SJCRH30 (cell line): ENCODE results near the gene SPR. TPM values are rescaled to one million over a fixed set of nuclear protein-coding genes. Genes with fewer than 3 reads are reported as not detected.
"Not testable (repeated sequence)": the region's sequence is repeated elsewhere in the genome, so short reads cannot be mapped to it uniquely, and the experiment has no call there.

Experiments used
- DNase-seq, 2 experiments: peaks; one replicate each; pipeline ENCODE4 v3.0.0-alpha.2; 2015 to 2020
- H3K27ac ChIP-seq: fragments of 250-450 bp; sonication (Bioruptor Pico); 2 replicates; pipeline ENCODE4 v1.5.1; 2020; ENCODE audit warnings: mild to moderate bottlenecking, moderate library complexity
- H3K27me3 ChIP-seq: fragments of 250-450 bp; sonication (Bioruptor Pico); 2 replicates; pipeline ENCODE4 v1.5.1; 2020; ENCODE audit warnings: mild to moderate bottlenecking, moderate library complexity
- H3K36me3 ChIP-seq: fragments of 250-450 bp; sonication (Bioruptor Pico); 2 replicates; pipeline ENCODE4 v1.5.1; 2020; ENCODE audit warnings: mild to moderate bottlenecking, moderate library complexity
- H3K4me1 ChIP-seq: fragments of 250-450 bp; sonication (Bioruptor Pico); 2 replicates; pipeline ENCODE4 v1.5.1; 2020; ENCODE audit warnings: mild to moderate bottlenecking, moderate library complexity
- H3K4me3 ChIP-seq: fragments of 250-450 bp; sonication (Bioruptor Pico); 2 replicates; pipeline ENCODE4 v1.5.1; 2020; ENCODE audit warnings: mild to moderate bottlenecking, moderate library complexity
- H3K9me3 ChIP-seq: fragments of 250-450 bp; sonication (Bioruptor Pico); replicated peaks from 2 replicates; pipeline ENCODE4 v1.5.1; 2020; ENCODE audit warnings: mild to moderate bottlenecking, moderate library complexity
- total RNA-seq: library from RNA; depleted of rRNA; stranded (reverse); fragments of >200 nt; shearing (Covaris generic); gene quantifications from 2 replicates; pipeline ENCODE4 v1.2.3, GENCODE V29; 2014

Gene SPR
- total RNA-seq, 1 experiment from 2014 or later = 34.3 TPM

DNA sequence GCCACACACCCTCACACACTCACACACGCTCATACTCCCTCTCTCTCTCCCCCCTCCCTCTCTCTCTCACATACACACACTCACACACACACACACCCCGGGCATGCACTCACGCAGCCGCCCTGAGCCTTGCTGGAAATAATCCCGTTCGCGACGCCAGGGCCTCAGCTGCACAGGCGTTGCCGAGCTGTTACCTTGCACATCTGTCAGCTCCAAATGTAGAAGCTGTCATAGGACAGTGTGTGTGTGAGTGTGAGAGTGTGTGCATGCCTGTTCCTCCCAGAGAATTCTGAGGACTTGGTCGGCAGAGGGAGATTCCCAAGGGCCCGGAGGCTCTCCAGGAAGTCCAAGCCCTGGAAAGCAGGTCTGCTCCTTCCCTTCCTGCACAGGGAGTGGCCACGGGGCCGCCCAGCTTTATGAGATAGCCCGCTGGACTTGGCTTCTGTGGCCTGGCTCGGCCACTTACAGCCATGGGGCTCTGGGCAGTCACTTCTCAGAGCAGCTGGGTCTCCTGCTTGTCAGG is 8.6 kb downstream of the SPR start:
- H3K4me1 ChIP-seq = peaks cover 14% of the 10 kb centered on the region; the same call in 1 of the 2 replicates
- H3K27ac ChIP-seq = no peak overlapping the region
- no peaks in the 10 kb centered on the region for H3K9me3 ChIP-seq
- peak; percentile 61 to 66 for DNase-seq
- H3K36me3 ChIP-seq = peaks cover 3% of the 10 kb centered on the region; the same call in 1 of the 2 replicates
- H3K4me3 ChIP-seq = peak overlapping the region; percentile 41
- peaks cover 9% of the 10 kb centered on the region; the same call in 1 of the 2 replicates for H3K27me3 ChIP-seq

DNA sequence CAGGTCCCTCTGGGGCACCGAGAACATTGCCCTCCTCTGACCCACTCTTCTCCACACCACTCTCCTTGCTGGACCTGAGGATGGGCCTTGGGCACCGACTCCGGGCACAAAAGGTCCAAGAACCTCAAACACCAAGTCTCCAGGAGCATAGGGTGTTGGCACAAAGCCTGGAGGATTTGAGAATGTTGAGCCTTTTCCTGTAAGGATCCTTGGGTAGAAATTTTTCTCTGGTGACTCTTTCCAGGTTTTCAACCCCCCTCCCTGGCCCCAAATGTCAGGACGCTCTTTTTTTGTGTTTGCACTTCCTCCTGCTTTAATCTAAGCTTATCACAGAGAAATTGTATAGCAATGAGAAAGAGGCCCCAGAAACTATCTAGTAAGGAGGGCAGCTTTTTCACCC is 9.2 kb downstream of the SPR start:
- H3K4me3 ChIP-seq = no peak overlapping the region

DNA sequence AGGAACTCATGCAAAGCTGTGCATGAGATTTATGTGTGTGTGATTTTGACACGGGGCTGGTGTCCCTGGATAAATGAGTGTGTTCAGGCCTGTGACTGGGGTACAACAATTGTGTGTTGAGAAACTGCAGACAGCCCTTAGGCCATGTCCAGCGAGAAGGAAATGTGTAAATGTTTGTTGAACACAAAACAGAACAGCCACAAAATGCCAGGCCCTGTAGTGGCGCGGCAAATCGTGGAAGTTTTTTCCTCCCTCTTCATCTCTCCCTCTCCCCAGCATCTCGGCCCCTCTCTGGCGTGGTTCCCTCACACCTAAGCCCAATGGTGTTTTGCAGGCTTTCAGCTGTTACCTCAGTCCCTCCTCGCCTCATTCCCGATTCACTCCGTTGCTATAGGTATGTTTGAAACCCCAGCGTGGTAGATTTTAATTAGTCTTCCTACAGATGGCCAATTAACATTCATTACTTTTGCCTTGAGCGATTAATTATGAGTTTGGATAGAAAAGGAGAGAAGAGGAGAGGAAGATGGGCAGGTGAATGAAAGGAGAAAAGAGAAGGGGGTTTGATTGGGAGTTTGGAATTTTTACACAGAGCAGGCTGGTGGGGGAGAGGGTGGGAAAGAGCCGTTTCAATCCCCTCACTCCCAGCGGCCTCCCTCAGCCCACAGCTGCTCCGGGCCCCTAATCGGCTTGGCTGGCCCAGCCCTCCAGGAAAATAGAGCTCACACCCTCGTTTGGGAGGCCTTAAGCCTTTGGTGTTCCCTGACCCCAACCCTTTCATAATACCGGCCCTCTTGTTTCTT is 10.8 kb downstream of the SPR start:
- Histone ChIP-seq H3K4me3 (no peak overlapping the region), H3K27ac (no peak overlapping the region), H3K27me3 (peaks cover 9% of the 10 kb centered on the region; the same call in 1 of the 2 replicates), H3K4me1 (peaks cover 14% of the 10 kb centered on the region; the same call in 1 of the 2 replicates), H3K9me3 (no peaks in the 10 kb centered on the region), H3K36me3 (no peaks in the 10 kb centered on the region)
- peak in 1 of 2 experiments; percentile 31 for DNase-seq

More for the DNA sequence above, 9.2 kb downstream of the SPR start:
- Histone ChIP-seq H3K27me3 (peaks cover 9% of the 10 kb centered on the region; the same call in 1 of the 2 replicates), H3K9me3 (no peaks in the 10 kb centered on the region), H3K4me1 (peaks cover 14% of the 10 kb centered on the region; the same call in 1 of the 2 replicates), H3K36me3 (peaks cover 3% of the 10 kb centered on the region; the same call in 1 of the 2 replicates), H3K27ac (no peak overlapping the region)
- DNase-seq = no peak

DNA sequence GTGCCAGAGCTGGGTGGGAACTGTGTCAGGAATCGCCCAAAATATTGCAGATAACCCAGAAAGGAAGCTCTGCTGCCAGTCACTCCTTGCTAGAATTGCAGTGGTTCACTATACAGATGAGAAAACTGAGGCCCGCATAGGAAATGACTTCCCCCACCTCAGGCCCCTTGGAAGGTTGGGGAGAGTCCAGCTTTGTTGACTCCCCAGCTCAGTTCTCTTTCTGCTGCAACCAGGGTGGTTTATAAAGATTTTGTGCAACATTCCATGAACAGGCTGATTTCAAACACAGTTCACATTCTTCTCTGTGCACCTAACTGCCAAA is 11.3 kb downstream of the SPR start:
- peaks cover 14% of the 10 kb centered on the region; the same call in 1 of the 2 replicates for H3K4me1 ChIP-seq
- H3K36me3 ChIP-seq = no peaks in the 10 kb centered on the region
- peaks cover 9% of the 10 kb centered on the region; the same call in 1 of the 2 replicates for H3K27me3 ChIP-seq
- no peak overlapping the region for H3K27ac ChIP-seq
- no peaks in the 10 kb centered on the region for H3K9me3 ChIP-seq
- DNase-seq = no peak
- H3K4me3 ChIP-seq = no peak overlapping the region

DNA sequence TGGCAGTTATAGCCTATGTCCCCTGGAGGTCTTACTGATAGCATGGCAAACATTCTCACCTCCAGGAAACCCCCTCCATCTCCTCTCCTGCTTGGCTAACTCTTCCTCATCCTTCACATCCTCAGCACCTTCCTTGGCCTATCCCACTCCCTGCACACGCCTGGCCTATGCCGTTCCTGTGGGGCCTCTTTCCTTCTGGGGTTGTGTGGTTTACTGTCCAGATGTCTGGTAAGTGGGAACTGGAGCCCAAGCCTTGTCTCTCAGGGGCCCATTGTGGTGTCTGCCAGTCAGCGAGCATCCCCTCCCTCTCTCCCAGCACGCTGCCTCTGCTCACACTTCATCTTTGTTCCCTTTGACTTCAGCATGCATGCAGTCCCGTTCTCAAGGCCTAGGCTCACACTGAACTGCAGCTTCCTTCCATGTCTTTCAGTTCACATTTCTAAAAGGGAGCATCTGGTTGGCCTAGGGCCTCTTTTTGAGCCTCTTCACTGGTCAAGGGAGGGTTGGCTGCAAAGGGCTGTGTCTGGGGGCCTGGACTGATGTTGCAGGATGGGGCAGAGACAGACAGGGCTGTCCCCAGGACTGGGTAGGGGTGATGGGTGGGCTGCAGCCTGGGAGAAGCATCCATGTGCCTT is 13.1 kb downstream of the SPR start:
- Histone ChIP-seq H3K9me3 (no peaks in the 10 kb centered on the region), H3K4me1 (peaks cover 6% of the 10 kb centered on the region; the same call in 1 of the 2 replicates), H3K36me3 (no peaks in the 10 kb centered on the region), H3K27me3 (peaks cover 9% of the 10 kb centered on the region; the same call in 1 of the 2 replicates), H3K4me3 (no peak overlapping the region), H3K27ac (no peak overlapping the region)
- DNase-seq = no peak

DNA sequence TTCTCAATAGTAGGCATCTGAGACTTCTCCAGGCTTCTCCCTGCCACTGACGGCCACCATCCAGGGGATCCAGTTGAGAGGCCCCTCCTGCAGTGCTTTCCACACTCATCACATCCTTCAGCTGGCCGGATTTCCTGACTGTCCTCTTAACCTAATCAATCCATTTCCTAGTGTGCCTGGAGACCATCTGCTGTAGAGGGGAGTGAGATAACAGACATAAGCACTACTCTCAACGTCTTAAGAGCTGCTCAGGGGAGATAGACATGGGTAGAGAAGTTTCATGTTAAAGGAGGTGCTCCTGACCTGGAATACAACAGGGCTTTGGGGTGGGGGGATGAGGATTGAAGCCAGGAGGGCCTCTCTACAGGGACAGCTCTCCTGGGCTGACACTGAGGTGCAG is 14.2 kb downstream of the SPR start:
- no peak for DNase-seq
- H3K4me1 ChIP-seq = peaks cover 5% of the 10 kb centered on the region
- no peaks in the 10 kb centered on the region for H3K36me3 ChIP-seq
- H3K27ac ChIP-seq = no peak overlapping the region
- no peak overlapping the region for H3K4me3 ChIP-seq
- H3K27me3 ChIP-seq = peaks cover 9% of the 10 kb centered on the region; the same call in 1 of the 2 replicates
- peaks cover 4% of the 10 kb centered on the region; the same call in 1 of the 2 replicates for H3K9me3 ChIP-seq

DNA sequence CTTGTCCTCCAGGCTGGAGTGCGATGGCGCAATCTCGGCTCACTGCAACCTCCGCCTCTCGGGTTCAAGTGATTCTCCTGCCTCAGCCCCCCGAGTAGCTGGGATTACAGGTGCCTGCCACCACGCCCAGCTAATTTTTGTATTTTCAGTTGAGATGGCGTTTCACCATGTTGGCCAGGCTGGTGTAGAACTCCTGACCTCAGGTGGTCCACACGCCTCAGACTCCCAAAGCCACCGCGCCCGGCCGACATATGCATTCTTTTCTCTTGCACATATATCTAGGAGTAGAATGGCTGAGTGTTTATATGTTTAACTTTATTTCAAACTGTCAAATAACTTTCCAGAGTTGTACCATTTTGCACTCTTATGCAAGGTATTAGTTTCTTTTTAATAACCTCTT is 20.2 kb downstream of the SPR start:
- not testable (repeated sequence) for H3K27ac ChIP-seq, H3K9me3 ChIP-seq, H3K4me3 ChIP-seq, H3K36me3 ChIP-seq, H3K4me1 ChIP-seq, DNase-seq
- H3K27me3 ChIP-seq = peaks cover 11% of the 10 kb centered on the region

DNA sequence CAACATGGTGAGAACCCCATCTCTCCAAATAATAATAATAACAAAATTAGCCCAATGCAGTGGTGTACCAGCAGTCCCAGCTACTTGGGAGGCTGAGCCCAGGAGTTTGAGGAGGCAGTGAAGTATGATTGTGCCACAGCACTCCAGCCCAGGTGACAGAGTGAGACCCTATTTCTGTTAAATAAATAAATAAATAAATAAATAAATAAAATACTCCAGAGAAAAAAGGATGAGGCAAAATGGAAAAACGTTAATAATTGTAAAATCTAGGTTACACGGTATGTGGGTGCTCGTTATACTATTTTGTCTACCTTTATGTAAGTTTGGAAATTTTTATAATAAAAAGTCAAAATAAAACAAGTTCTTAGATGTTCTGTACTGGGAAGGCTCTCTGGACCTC is 21.5 kb downstream of the SPR start:
- H3K9me3 ChIP-seq = peaks cover 6% of the 10 kb centered on the region; the same call in 1 of the 2 replicates
- H3K4me3 ChIP-seq = no peak overlapping the region
- H3K27ac ChIP-seq = no peak overlapping the region
- peaks cover 16% of the 10 kb centered on the region for H3K27me3 ChIP-seq
- no peaks in the 10 kb centered on the region for H3K36me3 ChIP-seq
- no peak for DNase-seq
- no peaks in the 10 kb centered on the region; the same call in 1 of the 2 replicates for H3K4me1 ChIP-seq

DNA sequence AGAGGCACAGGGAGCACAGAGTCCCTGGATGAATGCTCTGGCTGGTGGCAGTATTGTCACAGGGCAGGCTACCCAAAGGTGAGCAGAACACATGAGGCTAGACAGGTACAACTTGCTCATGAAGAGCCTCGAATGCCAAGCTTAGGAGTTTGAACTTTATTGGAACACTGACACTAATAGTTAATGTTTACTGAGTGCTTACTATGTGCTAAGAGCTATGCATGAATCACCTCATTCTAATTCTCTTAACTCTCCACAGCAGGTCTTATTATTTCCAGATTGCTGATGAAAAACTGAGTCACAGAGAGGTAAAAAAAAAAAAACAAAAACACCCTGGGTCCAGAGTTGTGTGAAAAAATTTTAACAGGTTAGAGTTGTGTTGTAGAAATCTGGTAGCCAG is 24.0 kb downstream of the SPR start:
- Histone ChIP-seq H3K36me3 (no peaks in the 10 kb centered on the region), H3K27ac (no peak overlapping the region), H3K4me1 (no peaks in the 10 kb centered on the region), H3K4me3 (no peak overlapping the region), H3K9me3 (0 out of 2 replicates have a peak, but pooled peaks cover 3% of the 10 kb centered on the region), H3K27me3 (peaks cover 29% of the 10 kb centered on the region)
- no peak for DNase-seq

DNA sequence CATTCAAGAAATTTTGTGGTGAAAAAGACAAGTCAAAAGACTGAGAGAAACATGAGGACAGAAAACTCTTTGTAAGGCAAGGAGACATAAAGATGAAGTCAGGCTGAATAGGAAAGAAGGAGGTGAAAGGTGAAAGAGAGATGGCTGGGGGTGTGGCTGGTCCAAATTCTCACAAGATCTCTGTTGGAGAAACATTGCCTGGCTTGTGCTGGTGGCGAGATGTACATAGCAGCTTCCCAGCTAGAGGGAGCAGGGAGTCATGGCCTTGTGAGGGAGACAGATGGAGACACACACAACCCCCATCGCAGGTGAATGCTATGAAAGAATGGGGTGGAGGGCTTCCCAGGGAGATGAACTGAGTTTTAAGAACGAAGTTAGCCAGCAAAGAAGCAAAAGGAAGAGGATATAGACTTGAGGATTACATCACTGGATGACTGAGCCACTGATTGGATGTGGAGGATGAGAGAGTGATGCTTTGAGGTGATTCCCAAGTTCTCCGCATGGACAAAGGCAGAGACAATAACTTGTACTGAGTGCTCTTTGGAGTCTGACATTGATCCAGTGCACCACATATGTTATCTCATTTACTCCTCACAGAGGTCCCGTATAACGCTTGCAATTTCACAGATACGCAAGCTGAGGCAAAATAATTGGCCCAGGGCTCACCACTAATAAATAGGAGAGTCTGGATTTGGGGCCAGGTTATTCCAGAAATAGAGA is 26.4 kb downstream of the SPR start:
- Histone ChIP-seq H3K36me3 (no peaks in the 10 kb centered on the region), H3K27me3 (peaks cover 39% of the 10 kb centered on the region), H3K9me3 (0 out of 2 replicates have a peak, but pooled peaks cover 3% of the 10 kb centered on the region), H3K4me1 (no peaks in the 10 kb centered on the region), H3K4me3 (no peak overlapping the region), H3K27ac (no peak overlapping the region)
- DNase-seq = no peak

DNA sequence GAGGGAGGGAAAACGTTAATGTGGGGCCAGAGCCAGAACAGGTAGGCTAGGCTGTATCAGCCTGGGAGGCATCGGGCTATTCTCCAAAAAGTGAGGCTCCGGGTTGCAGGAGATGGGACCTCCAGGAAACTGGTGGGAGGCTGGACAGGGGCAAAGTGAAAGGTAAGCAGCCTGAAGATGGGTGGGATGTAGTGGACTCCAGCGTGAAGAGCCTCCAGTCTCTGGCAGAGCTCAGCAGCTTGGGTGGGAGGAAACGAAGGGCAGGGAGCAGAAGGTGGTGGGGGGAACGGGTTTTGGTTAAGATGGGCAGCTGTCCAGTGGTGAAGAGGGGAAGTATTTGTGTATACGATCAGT is 27.0 kb downstream of the SPR start:
- Histone ChIP-seq H3K36me3 (no peaks in the 10 kb centered on the region), H3K9me3 (no peaks in the 10 kb centered on the region), H3K4me1 (no peaks in the 10 kb centered on the region), H3K27ac (no peak overlapping the region), H3K27me3 (peaks cover 44% of the 10 kb centered on the region), H3K4me3 (no peak overlapping the region)
- DNase-seq = no peak

DNA sequence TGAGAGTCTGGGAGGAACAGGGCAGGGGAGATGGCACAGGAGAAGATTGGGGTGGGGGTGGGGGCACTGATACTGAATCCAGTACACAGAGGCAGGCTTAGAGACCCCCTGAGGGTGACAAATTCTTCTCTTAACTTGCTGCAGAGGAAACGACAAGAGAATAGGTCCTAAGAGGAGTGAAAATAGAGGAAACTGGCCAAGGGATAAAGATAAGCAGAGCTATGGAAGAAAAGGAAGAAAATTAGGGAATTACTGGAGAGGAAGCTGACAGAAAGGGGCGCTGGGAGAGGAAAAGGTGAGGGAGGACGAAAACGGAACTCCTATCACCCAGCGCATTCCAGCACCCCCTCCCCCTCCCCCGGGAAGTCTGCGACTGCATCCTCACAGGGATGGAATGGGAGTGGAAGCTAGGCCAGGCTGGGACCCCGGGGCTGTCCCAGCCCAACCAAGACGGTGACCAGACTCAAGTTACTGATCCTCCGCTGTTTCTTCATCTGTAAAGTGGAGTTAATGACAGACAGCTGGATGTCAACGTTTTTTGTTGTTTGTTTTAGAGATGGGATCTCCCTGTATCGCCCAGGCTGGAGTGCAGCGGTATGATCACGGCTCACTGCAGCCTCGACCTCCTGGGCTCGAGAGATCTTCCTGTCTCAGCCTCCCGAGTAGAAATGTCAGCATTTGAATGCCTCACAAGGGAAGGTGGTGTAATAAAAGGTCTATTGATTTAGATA is 27.5 kb downstream of the SPR start:
- no peaks in the 10 kb centered on the region for H3K4me1 ChIP-seq
- H3K4me3 ChIP-seq = no peak overlapping the region
- no peak for DNase-seq
- no peak overlapping the region for H3K27ac ChIP-seq
- no peaks in the 10 kb centered on the region for H3K9me3 ChIP-seq
- peaks cover 47% of the 10 kb centered on the region for H3K27me3 ChIP-seq
- H3K36me3 ChIP-seq = no peaks in the 10 kb centered on the region

DNA sequence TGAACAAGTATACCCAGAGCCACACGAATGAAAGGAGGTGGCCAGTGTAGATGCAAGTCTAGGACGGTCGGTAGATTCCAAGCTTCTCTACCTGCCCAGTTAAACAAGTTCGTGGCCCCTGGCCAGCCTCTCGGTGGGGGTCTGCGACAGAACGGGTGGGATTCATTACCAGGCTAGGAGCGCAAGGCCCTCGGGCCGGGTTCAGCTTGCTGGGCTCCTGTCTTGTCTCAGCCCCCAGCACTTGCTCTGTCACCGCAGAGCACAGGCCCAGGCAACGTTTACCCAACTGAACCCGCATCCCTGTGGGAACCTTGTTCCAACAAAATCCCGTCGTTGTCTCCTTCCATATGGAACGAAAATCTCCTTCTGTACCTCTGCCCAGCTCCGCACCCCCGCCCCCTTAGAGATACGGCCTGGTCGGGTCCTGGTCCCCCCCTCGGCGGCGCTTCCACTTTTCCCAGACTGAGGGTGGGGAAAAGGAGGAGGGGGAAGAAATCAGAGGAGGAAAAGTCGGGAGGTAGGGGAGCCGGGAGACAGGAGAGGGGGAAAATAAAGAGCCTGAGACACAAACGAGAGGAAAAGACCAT is 28.2 kb downstream of the SPR start:
- Histone ChIP-seq H3K9me3 (no peaks in the 10 kb centered on the region), H3K27ac (no peak overlapping the region), H3K4me1 (no peaks in the 10 kb centered on the region), H3K36me3 (no peaks in the 10 kb centered on the region), H3K4me3 (peak overlapping the region; percentile 46), H3K27me3 (peaks cover 51% of the 10 kb centered on the region)
- DNase-seq = no peak
